A673 (cell line): ENCODE results near the gene CYSLTR2.

Experiments
- CTCF ChIP-seq: fragments of 300-800, 200-600 bp; sonication (generic); conservative IDR thresholded peaks from 2 replicates; pipeline ENCODE4 v1.5.1; 2017; ENCODE audit warnings: low read depth, mild to moderate bottlenecking, antibody characterized with exemption, low read length, moderate library complexity, mixed read lengths
- EZH2 ChIP-seq: fragments of 200-600 bp; sonication (generic); IDR thresholded peaks from 2 replicates; pipeline ENCODE4 v1.6.1; 2017; ENCODE audit warnings: borderline replicate concordance, low read depth, mild to moderate bottlenecking, mixed read lengths, antibody characterized with exemption, low read length; ENCODE audit not compliant: poor library complexity, severe bottlenecking

- TF ChIP-seq CTCF (peak; percentile 61), EZH2 (no peak)
Measured at GRCh38 chr13:48749699-48750473, 96.2 kb downstream of the CYSLTR2 start.
